ENCODE data around the gene GRAP2. TPM values are rescaled to one million over a fixed set of nuclear protein-coding genes. Genes with fewer than 3 reads are reported as not detected.
"Not testable (repeated sequence)": the region's sequence is repeated elsewhere in the genome, so short reads cannot be mapped to it uniquely, and the experiment has no call there.

The GRAP2 gene
- total RNA-seq, 1 donor = under 0.01 TPM

GRCh38 chr22:39901565-39902146, 772 bp downstream of the GRAP2 start:
- DNase-seq (ENCODE audit: low read depth) = no peak
- TF ChIP-seq, protein P1, sequence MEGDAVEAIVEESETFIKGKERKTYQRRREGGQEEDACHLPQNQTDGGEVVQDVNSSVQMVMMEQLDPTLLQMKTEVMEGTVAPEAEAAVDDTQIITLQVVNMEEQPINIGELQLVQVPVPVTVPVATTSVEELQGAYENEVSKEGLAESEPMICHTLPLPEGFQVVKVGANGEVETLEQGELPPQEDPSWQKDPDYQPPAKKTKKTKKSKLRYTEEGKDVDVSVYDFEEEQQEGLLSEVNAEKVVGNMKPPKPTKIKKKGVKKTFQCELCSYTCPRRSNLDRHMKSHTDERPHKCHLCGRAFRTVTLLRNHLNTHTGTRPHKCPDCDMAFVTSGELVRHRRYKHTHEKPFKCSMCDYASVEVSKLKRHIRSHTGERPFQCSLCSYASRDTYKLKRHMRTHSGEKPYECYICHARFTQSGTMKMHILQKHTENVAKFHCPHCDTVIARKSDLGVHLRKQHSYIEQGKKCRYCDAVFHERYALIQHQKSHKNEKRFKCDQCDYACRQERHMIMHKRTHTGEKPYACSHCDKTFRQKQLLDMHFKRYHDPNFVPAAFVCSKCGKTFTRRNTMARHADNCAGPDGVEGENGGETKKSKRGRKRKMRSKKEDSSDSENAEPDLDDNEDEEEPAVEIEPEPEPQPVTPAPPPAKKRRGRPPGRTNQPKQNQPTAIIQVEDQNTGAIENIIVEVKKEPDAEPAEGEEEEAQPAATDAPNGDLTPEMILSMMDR (IDR thresholded peaks at IDR 0.05; ENCODE audit: insufficient read depth, low read depth, low read length) = no peak

DNA sequence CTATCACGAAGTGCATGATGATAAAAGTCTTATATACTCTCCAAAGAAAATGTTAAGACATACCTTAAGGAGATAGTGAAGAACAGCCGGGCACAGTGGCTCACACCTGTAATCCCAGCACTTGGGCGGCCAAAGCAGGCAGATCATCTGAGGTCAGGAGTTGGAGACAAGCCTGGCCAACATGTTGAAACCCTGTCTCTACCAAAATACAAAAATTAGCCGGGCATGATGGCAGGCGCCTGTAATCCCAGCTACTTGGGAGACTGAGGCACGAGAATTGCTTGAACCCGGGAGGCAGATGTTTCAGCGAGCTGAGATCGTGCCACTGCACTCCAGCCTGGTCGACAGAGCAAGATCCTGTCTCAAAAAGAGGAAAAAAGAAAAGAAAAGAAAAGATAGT, 3.1 kb downstream of the GRAP2 start:
- DNase-seq (ENCODE audit: low read depth); H3K4me3 ChIP-seq (ENCODE audit: low read depth, low read length): not testable (repeated sequence)

More at GRCh38 chr22:39901565-39902146, 772 bp downstream of the GRAP2 start:
- H3K4me3 ChIP-seq (ENCODE audit: low read depth, low read length) = no peak overlapping the region

- TF ChIP-seq, protein P1 (IDR thresholded peaks at IDR 0.05; ENCODE audit: insufficient read depth, low read depth, low read length) = no peak
- no peak for DNase-seq (ENCODE audit: low read depth)
Measured at GRCh38 chr22:39904862-39905261, 4.0 kb downstream of the GRAP2 start.

DNA sequence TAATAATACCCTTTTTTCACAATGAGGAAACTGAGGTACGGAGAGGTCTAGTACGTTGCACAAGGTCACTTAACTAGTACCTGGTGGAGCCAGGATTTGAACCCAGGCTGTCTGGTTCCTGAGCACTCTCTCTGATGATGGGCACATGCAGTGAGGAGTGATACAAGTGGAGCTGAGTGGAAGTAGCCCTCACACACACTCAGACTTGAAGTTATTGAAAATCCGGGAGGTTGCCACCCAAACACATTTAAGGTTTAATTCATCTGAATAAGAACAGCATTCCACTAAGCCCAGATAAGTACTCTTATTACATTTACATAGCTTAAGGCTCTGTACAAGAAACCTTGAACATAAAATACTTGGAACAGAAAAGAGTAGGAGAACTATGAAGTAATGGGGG, 4.8 kb downstream of the GRAP2 start:
- no peak overlapping the region for H3K4me3 ChIP-seq (ENCODE audit: low read depth, low read length)
- DNase-seq (ENCODE audit: low read depth) = no peak
- TF ChIP-seq, protein P1 (IDR thresholded peaks at IDR 0.05; ENCODE audit: insufficient read depth, low read depth, low read length) = no peak

More at GRCh38 chr22:39904862-39905261, 4.0 kb downstream of the GRAP2 start:
- H3K4me3 ChIP-seq (ENCODE audit: low read depth, low read length) = no peak overlapping the region

- DNase-seq (ENCODE audit: low read depth) = no peak
- H3K4me3 ChIP-seq (ENCODE audit: low read depth, low read length) = no peak overlapping the region
- TF ChIP-seq, protein P1 (IDR thresholded peaks at IDR 0.05; ENCODE audit: insufficient read depth, low read depth, low read length) = no peak
Measured at GRCh38 chr22:39906207-39906606, 5.3 kb downstream of the GRAP2 start.

- DNase-seq (ENCODE audit: low read depth) = no peak
- no peak overlapping the region for H3K4me3 ChIP-seq (ENCODE audit: low read depth, low read length)
- TF ChIP-seq, protein P1 (IDR thresholded peaks at IDR 0.05; ENCODE audit: insufficient read depth, low read depth, low read length) = no peak
Measured at GRCh38 chr22:39907047-39907446, 6.2 kb downstream of the GRAP2 start.

DNA sequence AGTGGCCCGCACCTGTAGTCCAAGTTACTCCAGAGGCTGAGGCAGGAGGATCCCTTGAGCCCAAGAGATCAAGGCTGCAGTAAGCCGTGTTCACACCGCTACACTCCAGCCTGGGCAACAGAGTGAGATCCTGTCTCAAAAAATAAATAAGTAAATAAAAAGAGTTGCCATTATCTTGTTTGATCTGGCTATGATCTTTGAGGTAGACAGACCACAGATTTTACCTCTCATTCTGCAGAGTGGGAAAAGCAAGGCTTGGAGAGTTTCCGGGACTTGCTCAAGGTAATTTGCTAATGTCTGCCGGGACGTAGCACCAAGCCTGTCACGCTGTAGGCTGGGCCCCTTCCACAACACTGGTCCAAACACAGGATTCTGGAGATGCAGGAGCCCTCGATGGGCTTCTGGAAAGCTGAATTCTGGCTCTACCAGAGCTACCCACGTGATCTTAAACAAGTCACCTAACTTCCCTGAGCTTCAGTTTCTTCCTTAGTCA, 6.8 kb downstream of the GRAP2 start:
- TF ChIP-seq, protein P1 (IDR thresholded peaks at IDR 0.05; ENCODE audit: insufficient read depth, low read depth, low read length) = no peak
- H3K4me3 ChIP-seq (ENCODE audit: low read depth, low read length) = no peak overlapping the region
- no peak for DNase-seq (ENCODE audit: low read depth)

Data from fibroblast of villous mesenchyme (primary cell).